A204.1 (cell line): ENCODE results near the gene TULP1.

Experiments used
- FAIRE-seq: peaks from 2 replicates; lab custom pipeline; 2012; peaks lifted over from hg19 to GRCh38; lab: Jason Lieb, UNC

TULP1 gene

DNA sequence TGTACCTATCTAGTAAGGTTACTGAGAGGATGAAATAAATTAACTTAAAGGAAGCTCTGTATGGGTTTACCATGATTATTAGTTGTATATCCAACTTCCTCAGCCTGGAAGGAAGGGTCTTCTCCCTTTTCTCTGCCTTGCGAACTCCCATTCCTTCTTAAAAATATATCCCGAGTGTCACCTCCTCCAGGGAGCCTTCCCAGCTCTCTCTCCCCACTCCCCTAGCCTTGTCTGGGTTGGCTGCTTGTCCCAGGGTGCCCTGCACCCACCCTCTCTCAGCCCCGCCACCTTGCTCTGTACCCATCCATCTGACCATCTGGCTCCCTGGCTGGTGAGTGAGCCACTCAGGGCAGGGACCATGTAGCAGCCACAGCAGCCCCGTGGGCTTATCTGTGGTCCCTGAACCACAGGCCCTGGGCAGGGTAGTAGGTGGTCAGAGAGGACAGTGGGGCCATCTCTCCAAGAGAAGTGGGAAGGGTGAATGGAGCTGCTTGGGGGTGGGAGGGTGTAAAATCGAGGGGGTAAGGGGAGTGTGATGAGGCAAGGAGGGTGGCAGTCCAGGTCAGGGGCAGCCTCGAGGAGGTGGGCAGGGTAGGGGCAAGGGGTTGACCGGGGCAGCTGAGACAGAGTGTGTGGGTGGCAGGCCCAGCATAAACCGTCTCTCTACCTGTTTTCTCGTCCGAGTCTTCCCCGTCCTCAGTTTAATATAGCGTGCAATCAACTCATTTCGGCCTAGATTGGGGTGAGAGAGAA is 28.6 kb downstream of the TULP1 start:
- FAIRE-seq: no peak

DNA sequence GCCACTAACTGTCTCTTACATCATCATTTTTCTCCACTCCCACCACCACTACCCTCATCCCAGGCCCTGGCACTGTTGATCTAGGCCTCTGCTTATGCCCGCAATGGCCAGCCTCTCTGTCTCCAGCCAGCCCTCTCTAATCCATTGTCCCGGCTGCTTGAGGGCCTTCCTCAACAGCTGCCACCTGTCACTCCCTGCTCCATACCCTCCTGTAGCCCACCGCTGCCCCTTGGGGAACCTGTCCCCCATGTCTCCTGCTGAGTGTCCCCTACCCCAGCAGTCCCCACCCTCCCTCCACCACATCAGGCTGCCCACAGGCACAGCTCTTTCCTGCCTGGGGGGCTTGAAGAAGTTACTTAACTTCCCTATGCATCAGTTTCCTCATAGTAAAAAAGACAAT is 29.2 kb downstream of the TULP1 start:
- FAIRE-seq: no peak

DNA sequence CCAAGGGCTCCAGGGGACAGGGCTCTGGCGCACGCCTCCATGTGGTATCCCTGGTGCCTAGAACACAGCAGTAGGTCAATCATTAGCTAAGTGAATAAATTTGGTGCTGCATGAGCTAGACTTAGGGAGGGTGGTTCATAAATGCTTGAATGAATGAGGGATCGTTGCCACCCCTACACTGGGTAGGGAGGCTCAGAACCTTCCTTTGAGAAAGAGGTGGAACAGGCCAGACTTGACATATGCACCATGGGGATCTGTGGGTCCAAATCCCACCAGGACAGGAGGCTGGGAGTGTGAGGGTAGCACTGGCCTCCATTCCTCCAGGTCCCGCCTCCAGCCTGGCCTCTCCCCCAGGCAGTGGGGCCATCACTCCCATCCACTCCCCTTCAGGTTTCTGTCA is 29.6 kb downstream of the TULP1 start:
- FAIRE-seq: no peak

DNA sequence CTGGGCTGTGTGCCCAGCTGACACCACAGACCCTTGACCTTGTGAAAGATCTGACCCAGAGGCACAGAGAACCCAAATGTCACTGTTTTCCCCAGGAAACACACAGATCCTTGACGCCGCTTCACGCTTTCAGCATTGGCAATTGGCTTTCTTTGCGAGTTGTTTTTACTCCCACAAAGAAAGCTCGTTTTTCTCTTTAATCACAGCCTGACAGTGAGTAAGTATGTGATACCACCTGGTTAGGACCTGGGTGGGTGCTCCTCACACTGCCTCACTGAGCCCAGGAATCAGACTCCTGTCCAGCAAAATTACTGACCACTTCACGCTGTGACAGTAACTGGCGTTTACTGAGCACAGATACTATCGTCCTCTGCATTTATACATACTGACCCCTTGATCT is 31.5 kb downstream of the TULP1 start:
- no peak for FAIRE-seq

DNA sequence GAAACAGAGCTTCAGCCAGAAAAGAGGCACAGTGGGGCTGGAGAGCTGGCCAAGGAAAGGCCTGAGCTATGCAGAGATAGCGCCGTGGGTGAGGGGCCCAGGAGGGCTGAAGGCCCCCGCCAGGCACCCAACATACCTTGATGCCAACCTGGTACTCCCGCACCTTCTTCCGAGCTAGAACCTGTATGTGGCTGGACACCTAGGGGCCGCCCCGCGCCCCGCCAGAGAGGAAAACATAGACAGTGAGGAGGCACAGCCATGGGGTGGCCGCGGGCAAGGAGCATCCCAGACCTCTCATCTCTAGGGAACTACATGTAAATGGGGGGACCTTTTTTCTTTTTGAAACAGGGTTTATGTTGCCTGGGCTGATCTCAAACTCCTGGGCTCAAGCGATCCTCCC is 32.5 kb downstream of the TULP1 start:
- FAIRE-seq: no peak

DNA sequence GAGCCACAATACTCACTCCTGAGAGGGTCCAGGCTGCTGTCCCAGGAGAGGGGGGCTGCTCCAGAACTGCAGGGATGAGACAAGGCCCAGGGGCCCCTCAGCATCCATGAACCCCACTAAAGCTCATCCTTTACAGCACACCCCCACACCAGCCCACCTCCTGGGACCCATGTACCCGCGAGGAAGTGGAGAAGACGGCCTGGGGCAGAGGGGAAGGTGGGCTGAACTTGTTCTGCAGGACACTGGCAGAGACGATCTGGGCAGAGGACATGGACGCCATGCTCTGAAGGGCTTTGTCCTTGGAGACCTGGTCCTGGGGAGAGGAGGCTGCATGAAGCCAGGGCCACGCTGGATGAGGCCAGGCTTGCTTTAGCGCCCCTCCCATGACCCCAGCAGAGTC is 34.4 kb downstream of the TULP1 start:
- FAIRE-seq: no peak

DNA sequence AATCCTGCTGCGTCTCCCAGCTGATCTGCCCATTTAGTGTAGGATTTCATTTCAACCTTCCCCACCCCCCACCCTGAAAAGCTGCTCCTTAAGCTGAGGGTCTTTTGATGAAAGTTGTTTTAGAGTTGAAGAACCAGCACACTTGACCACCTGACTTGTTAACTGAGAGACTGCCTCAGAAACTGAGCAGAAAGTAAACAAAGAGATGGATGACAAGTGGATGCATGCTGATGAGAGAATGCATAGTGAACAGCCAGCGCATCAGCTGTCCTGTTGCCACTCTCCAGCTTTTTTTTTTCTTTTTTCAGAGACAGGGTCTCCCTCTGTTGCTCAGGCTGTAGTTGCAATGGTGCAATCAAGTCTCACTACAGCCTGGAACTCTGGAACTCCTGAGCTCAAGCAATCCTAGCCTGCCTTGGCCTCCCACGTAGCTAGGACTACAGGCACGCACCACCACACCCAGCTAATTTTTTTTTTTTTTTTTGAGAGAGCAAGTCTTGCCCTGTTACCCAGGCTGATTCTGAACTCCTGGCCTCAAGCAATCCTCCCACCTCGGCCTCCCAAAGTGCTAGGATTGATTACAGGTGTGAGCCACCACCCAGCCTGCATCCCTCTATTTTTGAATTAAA is 35.0 kb downstream of the TULP1 start:
- FAIRE-seq: no peak

- no peak for FAIRE-seq
Measured at GRCh38 chr6:35477028-35477427, 35.7 kb downstream of the TULP1 start.

DNA sequence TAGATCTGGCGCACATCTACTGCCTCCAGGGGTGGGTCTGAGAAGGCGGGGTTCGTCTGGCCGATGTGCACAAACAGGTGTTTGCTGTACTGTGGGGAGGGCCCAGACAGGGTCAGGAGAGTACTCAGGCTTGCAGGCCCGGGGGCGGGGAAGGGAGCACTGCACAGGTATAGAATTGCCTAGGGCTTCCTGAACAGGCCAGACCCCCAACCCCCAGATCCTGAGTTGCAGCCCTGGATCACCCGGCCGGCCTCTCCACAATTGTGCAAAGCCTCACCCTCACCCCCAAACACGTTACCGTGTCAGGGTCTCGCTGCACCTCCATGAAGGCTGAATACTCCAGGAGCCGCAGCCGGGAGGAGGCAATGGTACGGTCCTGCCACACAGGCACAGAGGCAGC is 36.7 kb downstream of the TULP1 start:
- FAIRE-seq: no peak

DNA sequence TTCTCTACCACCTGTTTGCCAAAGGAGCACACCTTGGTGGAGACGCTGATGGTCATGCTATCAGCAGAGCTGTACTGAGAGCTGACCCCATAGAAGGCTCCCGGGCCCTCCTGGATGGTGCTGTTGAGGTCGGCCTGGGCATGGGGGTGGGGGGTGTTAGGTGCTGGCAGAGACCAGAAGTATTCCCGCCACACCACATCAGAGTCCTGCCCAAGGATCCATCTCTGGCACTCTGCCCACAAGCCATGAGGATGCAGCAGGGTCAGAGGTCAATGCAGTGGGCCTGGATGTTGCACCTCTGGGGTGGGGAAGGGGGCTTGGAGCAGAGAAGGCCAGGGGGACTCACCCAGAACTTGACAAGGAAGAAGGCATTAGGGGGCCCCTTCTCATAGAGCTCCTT is 37.1 kb downstream of the TULP1 start:
- FAIRE-seq: no peak

GRCh38 chr6:35474942-35475570 is 37.6 kb downstream of the TULP1 start:
- no peak for FAIRE-seq

GRCh38 chr6:35474131-35474941 is 38.4 kb downstream of the TULP1 start:
- no peak for FAIRE-seq

GRCh38 chr6:35473850-35474130 is 38.9 kb downstream of the TULP1 start:
- no peak for FAIRE-seq

GRCh38 chr6:35473075-35473849 is 39.4 kb downstream of the TULP1 start:
- no peak for FAIRE-seq

DNA sequence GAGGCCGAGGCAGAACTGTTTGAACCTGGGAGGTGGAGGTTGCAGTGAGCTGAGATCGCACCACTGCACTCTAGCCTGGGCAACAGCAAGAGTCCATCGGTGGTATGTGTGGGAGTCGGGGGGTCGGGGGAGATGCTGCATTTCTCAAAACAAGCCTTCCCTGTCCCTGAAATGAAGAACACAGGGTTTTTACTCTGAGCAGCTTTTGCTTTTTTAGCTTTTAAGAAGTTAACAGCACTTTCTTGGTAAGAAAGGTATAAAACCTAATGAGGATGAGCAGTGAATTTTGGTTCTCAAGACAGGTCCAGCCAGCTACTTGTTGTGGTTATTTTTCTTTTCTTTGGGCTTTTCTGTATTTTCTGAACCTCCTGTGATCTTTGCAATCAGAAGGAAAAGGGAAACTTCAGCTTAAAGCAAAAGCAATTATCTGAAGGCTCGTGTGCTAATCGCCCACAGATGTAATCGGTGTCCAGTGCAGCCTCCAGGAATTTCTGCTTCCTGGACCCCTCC is 40.8 kb downstream of the TULP1 start:
- FAIRE-seq: no peak

- FAIRE-seq: no peak
Measured at GRCh38 chr6:35470663-35471120, 42.0 kb downstream of the TULP1 start.

GRCh38 chr6:35469751-35470662 is 42.7 kb downstream of the TULP1 start:
- no peak for FAIRE-seq

- no peak for FAIRE-seq
Measured at GRCh38 chr6:35468980-35469750, 43.5 kb downstream of the TULP1 start.

- FAIRE-seq: no peak
Measured at GRCh38 chr6:35468181-35468979, 44.3 kb downstream of the TULP1 start, which contains the start of gene RPL10A. Gene RPL10A (plus strand): TSS chr6:35468401. CDS start chr6:35468435, 34 bp downstream.
